Measurements from ENCODE around the gene ME3. TPM values are rescaled to one million over a fixed set of nuclear protein-coding genes. Genes with fewer than 3 reads are reported as not detected.

Gene ME3
- total and polyA plus RNA-seq, 12 donors = 13.9 to 128 (median 44.5) TPM

DNA sequence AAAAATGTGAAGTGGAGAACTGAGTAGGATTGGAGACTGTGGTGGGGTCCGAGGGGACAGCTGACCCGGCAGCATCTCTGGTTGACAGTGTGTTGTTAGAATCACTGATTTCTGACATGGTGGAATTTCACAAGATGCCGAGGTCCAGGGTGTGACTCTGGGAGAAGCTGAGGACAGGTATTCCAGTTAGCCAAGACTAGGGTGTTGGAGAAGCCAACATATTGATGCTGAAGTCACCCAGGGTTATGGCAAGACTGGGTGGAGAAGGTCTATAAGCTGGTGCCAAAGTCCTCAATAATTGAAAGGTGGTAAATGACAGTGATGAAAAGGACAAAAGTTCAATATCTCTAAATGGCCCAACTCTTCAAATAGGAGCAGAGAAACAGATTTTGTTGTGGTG lies 86.1 kb downstream of the ME3 start:
- Histone ChIP-seq H3K27ac (no peak overlapping the region), H3K27me3 (no peaks in the 10 kb centered on the region), H3K4me3 (no peak overlapping the region), H3K36me3 (replicated peaks in 1 of 2) (no peaks in the 10 kb centered on the region), H3K4me1 (replicated peaks in 1 of 2) (peaks cover 0 to 9% of the 10 kb centered on the region in 2 donors), H3K9me3 (replicated peaks in 1 of 3) (no peaks in the 10 kb centered on the region)
- TF ChIP-seq POLR2A (IDR thresholded peaks at IDR 0.05) = no peak
- intact Hi-C loops (cut with DNase I) = no loop called here
- no peak for DNase-seq
- 96 to 100% (median 97%) methylated on average over 3 of the region's 3 CpGs for WGBS, 4 donors

DNA sequence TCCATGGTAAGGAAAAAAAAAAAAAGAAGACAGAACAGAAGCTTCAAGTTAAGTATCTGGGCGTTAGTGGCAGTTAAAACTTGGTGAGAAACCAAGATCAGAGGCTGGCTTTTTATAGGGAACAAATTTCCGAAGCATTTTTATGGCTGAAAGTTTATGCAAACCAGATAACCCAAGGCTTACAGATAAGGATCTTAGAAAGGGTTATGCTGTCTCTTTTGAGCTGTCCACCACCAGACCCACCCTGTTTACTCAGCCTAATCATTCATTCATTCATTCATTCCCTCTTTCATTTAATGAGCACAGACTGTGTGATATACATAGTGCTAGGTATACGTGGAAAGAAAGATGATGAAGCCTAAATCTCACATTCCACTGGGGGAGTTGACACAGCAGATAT lies 89.5 kb downstream of the ME3 start:
- Histone ChIP-seq H3K27ac (no peak overlapping the region), H3K4me3 (no peak overlapping the region), H3K36me3 (replicated peaks in 1 of 2) (no peaks in the 10 kb centered on the region), H3K4me1 (replicated peaks in 1 of 2) (peaks cover 12 to 15% of the 10 kb centered on the region in 2 donors), H3K9me3 (replicated peaks in 1 of 3) (no peaks in the 10 kb centered on the region), H3K27me3 (no peaks in the 10 kb centered on the region)
- intact Hi-C loops (cut with DNase I) = no loop called here
- DNase-seq = no peak
- 67 to 77% (median 73%) methylated on average over 3 of the region's 3 CpGs for WGBS, 4 donors
- TF ChIP-seq, protein P1, sequence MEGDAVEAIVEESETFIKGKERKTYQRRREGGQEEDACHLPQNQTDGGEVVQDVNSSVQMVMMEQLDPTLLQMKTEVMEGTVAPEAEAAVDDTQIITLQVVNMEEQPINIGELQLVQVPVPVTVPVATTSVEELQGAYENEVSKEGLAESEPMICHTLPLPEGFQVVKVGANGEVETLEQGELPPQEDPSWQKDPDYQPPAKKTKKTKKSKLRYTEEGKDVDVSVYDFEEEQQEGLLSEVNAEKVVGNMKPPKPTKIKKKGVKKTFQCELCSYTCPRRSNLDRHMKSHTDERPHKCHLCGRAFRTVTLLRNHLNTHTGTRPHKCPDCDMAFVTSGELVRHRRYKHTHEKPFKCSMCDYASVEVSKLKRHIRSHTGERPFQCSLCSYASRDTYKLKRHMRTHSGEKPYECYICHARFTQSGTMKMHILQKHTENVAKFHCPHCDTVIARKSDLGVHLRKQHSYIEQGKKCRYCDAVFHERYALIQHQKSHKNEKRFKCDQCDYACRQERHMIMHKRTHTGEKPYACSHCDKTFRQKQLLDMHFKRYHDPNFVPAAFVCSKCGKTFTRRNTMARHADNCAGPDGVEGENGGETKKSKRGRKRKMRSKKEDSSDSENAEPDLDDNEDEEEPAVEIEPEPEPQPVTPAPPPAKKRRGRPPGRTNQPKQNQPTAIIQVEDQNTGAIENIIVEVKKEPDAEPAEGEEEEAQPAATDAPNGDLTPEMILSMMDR (IDR thresholded peaks at IDR 0.05) = no peak
- no peak for TF ChIP-seq POLR2A (IDR thresholded peaks at IDR 0.05)

DNA sequence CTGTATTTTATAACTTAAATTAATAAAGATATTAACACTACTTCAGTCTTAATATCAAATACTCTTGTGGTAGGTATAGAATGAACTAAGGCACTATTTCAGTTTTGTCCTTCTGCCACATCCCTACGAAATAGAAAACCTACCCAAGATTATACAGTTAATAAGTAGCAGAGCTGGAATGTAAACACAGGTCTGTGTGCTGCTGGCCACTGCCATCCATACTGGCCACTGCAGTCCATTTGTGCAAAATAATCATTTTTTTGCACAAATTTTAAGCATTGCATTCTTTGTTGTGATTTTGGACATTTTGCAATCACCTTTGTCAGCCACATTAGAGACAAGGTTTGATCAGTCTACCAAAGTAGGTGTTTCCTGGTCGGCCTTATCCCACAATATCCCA lies 91.9 kb downstream of the ME3 start:
- intact Hi-C loops (cut with DNase I) = no loop called here
- Histone ChIP-seq H3K27me3 (no peaks in the 10 kb centered on the region), H3K4me1 (replicated peaks in 1 of 2) (peaks cover 19 to 28% of the 10 kb centered on the region in 2 donors), H3K9me3 (replicated peaks in 1 of 3) (no peaks in the 10 kb centered on the region), H3K27ac (no peak overlapping the region), H3K4me3 (no peak overlapping the region), H3K36me3 (replicated peaks in 1 of 2) (no peaks in the 10 kb centered on the region)
- WGBS, 4 donors = 86 to 95% (median 88%) methylated on average over 2 of the region's 2 CpGs
- no peak for TF ChIP-seq POLR2A (IDR thresholded peaks at IDR 0.05)
- TF ChIP-seq, protein P1 (IDR thresholded peaks at IDR 0.05) = no peak
- no peak for DNase-seq

DNA sequence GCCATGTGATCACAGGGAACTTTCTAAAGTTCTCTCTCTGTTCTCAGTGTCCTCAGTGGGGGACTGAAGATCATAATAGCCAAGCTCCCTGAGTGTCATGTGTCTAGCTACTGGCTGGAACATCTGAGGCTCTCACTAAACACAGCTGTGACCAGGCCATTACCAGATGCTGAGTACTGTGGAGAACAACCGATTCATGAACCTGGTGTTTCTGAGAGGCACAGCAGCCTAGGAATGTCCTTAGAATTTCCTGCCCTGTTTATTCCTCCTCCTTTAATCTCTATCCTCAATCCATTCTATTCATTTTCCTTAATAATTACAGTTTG lies 93.0 kb downstream of the ME3 start:
- DNase-seq = no peak

More for the DNA sequence above, 93.0 kb downstream of the ME3 start:
- intact Hi-C loops (cut with DNase I) = no loop called here
- Histone ChIP-seq H3K36me3 (replicated peaks in 1 of 2) (no peaks in the 10 kb centered on the region), H3K27ac (peak overlapping the region in 3 of 5 donors; percentile 3 to 84 (median 73)), H3K27me3 (no peaks in the 10 kb centered on the region), H3K9me3 (replicated peaks in 1 of 3) (no peaks in the 10 kb centered on the region), H3K4me3 (no peak overlapping the region), H3K4me1 (replicated peaks in 1 of 2) (peaks cover 19 to 35% of the 10 kb centered on the region in 2 donors)
- TF ChIP-seq, protein P1 (IDR thresholded peaks at IDR 0.05) = no peak
- TF ChIP-seq POLR2A (IDR thresholded peaks at IDR 0.05) = no peak
- WGBS, 4 donors = 64 to 91% (median 83%) methylated on average over 1 of the region's 1 CpG
